ENCODE data around the gene KANK2. TPM values are rescaled to one million over a fixed set of nuclear protein-coding genes. Genes with fewer than 3 reads are reported as not detected.
A peak's percentile ranks its signal among the peaks of the same experiment; 100 is the strongest.

Gene KANK2
- total RNA-seq (2021; fragmentation: NEBNext Ultra II Directional; extraction: Animal tissue kit (Norgen Biotek cat#: 25700)) (42.3 and 47.9 TPM in 2 replicates), polyA plus RNA-seq (2011; rRNA removed) (25.2 and 47.7 TPM in 2 replicates), polyA minus RNA-seq (2011; rRNA and poly(A)+ RNA removed) (24.9 and 27.1 TPM in 2 replicates)
- 24.1 TPM for polyA plus RNA-seq (2011; cell fraction: cytosol; rRNA removed)
- polyA plus RNA-seq (2011; cell fraction: nucleus; rRNA removed), result 55.1 TPM
- 34.1 to 57.3 TPM (median 50.6 TPM) in 4 replicates for polyA plus RNA-seq (2012, experiment 1 of 2)
- 34.0 TPM for polyA plus RNA-seq (2012, experiment 2 of 2)
- 37.5 TPM for polyA plus RNA-seq (2013, experiment 1 of 2)
- 34.5 TPM for polyA plus RNA-seq (2013, experiment 2 of 2)
- 28.5 TPM for polyA minus RNA-seq (2011; cell fraction: cytosol; rRNA and poly(A)+ RNA removed)
- 28.7 TPM for polyA minus RNA-seq (2011; cell fraction: nucleus; rRNA and poly(A)+ RNA removed)
- long read RNA-seq, experiment 1, partial matches to known transcripts, result 6 of 25 reads
- long read RNA-seq, experiment 1, other reads (novel, unspliced or antisense), result 19 of 25 reads
- long read RNA-seq, experiment 2, partial matches to known transcripts, result 1 of 3 reads
- long read RNA-seq, experiment 2, other reads (novel, unspliced or antisense), result 2 of 3 reads

DNA sequence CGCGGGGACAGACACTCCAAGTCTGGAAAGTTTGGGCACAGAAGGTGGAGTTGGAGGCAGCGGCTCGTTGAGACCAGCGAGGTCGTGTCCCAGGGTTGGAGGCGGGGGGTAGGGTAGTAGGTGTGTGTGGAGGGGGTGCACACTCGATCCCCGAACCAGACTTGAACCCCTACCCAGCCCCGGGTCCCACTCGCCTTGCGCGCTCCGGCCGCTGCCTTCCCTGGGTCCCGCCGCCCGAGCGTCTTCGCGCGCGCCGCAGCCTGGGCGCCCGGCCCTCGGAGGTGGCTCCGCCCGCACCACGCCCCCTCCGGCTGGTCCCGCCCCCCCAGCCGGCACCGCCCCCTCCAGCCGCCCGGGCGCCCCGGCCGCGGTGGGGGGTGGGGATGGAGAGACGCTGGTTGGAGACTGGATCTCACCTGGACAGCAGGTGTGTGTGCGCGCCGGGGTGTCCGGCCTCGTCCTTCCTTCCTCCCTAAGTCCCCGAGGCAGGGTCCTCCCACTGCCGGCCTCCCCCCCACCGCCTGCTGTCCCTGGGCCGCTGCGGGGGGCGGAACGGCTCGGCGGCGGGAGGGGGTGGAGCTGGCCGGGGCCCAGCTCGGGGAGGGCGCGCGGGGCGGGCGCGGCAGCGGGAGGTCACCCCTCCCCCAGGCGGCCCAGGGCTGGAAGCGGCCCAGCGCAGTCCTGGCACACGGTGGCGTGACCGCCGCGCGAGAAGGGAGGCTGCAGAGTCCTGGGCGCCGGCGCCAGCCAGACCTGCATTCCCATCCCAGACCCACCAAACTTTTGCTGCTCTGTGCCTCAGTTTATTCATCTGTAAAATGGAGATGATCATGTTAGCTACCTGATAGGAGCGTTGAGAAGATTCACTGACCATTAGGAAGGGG, at the start of gene KANK2:
Gene KANK2, minus strand, starts transcription at position 255 of the 884 bp plus-strand sequence. CDS start 3,034 bp downstream, outside the sequence.
- H3K4me3 ChIP-seq (ENCODE audit: extremely low read depth in 1 of 4, insufficient read depth in 2 of 4, low read depth in 3 of 4, low read length in 4 of 4), result peak within 1 kb of the TSS; percentile 60 to 85 (median 81)
- peak; percentile 65 to 95 for DNase-seq (ENCODE audit: low read depth in 1 of 2, low spot score in 2 of 2)
- H2BK120ac ChIP-seq (replicated peaks; ENCODE audit: low read depth, low read length), result no peak within 1 kb of the TSS
- no peak for FAIRE-seq
- no peak within 1 kb of the TSS for H2BK20ac ChIP-seq (ENCODE audit: low read length)
- 5% methylated on average over 23 of the region's 78 CpGs; no CpG with 5 or more reads in 1 of the 2 experiments for WGBS, 2 experiments (ENCODE audit: extremely low coverage in 1 of 2, insufficient coverage in 1 of 2, insufficient read length in 1 of 2, insufficient replicate concordance in 2 of 2, low coverage in 1 of 2, low lambda C conversion rate in 2 of 2, missing lambda C conversion rate in 1 of 2)
- H2BK15ac ChIP-seq (ENCODE audit: low read length), result peak within 1 kb of the TSS; percentile 88; the same call in 1 of the 2 replicates
- H3K4me1 ChIP-seq (replicated peaks in 1 of 4; ENCODE audit: control insufficient read depth in 3 of 4, insufficient read depth in 4 of 4, low read length in 3 of 4), result peaks cover 0 to 3% (median 2%) of the 10 kb centered on the region in 4 experiments; a peak in 4 of 7 replicates
- peak within 1 kb of the TSS; percentile 71; the same call in 1 of the 2 replicates for H2BK5ac ChIP-seq (ENCODE audit: low read depth, low read length)
- peak within 1 kb of the TSS; percentile 77 for H4K91ac ChIP-seq (replicated peaks; ENCODE audit: insufficient read length, low read length)
- H2AK5ac ChIP-seq (ENCODE audit: low read depth, low read length), result 0 out of 2 replicates have a peak within 1 kb of the TSS, but pooled peaks have one; percentile 16
- no peak within 1 kb of the TSS for H3K23ac ChIP-seq (ENCODE audit: insufficient read length)
- peak within 1 kb of the TSS; percentile 38 to 71 (median 58) for H3K9ac ChIP-seq (replicated peaks in 1 of 4; ENCODE audit: extremely low read depth in 1 of 4, low read depth in 3 of 4, low read length in 3 of 4)
- H3K14ac ChIP-seq (ENCODE audit: insufficient read length), result no peak within 1 kb of the TSS
- H3K18ac ChIP-seq (ENCODE audit: extremely low read depth, low read length), result peak within 1 kb of the TSS; percentile 90
- peaks cover 2 to 17% (median 9%) of the 10 kb centered on the region in 4 experiments; a peak in 5 of 8 replicates for H3K36me3 ChIP-seq (ENCODE audit: control insufficient read depth in 2 of 4, insufficient read depth in 4 of 4, low read length in 3 of 4)
- peak within 1 kb of the TSS; percentile 88 for H4K5ac ChIP-seq (ENCODE audit: insufficient read length, low read depth, low read length)
- H3K56ac ChIP-seq (replicated peaks; ENCODE audit: insufficient read length, low read depth, low read length), result no peak within 1 kb of the TSS
- H2BK12ac ChIP-seq (ENCODE audit: low read depth, low read length), result peak within 1 kb of the TSS; percentile 43; the same call in 1 of the 2 replicates
- H3K4ac ChIP-seq (replicated peaks; ENCODE audit: insufficient read length, low read depth, low read length), result peak within 1 kb of the TSS; percentile 78
- no peaks in the 10 kb centered on the region for H3K27me3 ChIP-seq (replicated peaks in 1 of 4; ENCODE audit: control insufficient read depth in 3 of 4, extremely low read depth in 1 of 4, insufficient read depth in 3 of 4, low read length in 3 of 4)
- peak within 1 kb of the TSS; percentile 54 to 79 for H3K4me2 ChIP-seq (ENCODE audit: insufficient read depth in 1 of 2, low read depth in 2 of 2, low read length in 2 of 2)
- H3K27ac ChIP-seq (ENCODE audit: low read depth, low read length), result no peak within 1 kb of the TSS; the same call in 1 of the 2 replicates
- CTCF ChIA-PET (ENCODE audit: partially characterized antibody), result interaction anchor here (0.6 to 1.2 kb wide), 2 partner anchors 9 to 230 kb away, joined by 3 read pairs; no protein-coding TSS in a partner anchor
- H3K23me2 ChIP-seq (ENCODE audit: low read depth, low read length), result peaks cover 6% of the 10 kb centered on the region; the same call in 1 of the 2 replicates
- no peaks in the 10 kb centered on the region for H3K9me3 ChIP-seq (ENCODE audit: insufficient read depth in 2 of 2, low read depth in 1 of 2, low read length in 1 of 2)
- H4K8ac ChIP-seq (ENCODE audit: extremely low read depth, insufficient read depth, low read length), result peak within 1 kb of the TSS; percentile 88
- H2AFZ ChIP-seq (ENCODE audit: low read length), result peak within 1 kb of the TSS; percentile 86
- H3K79me2 ChIP-seq (ENCODE audit: control insufficient read depth in 1 of 2, insufficient read depth in 2 of 2, low read length in 2 of 2), result no peaks in the 10 kb centered on the region
- POLR2A ChIA-PET (ENCODE audit: partially characterized antibody), result interaction anchor here (0.7 to 2.0 kb wide), 5 partner anchors 10 to 104 kb away, joined by 3 to 4 read pairs (median 3); partner anchors contain the start of gene SPC24
- H3K79me1 ChIP-seq (ENCODE audit: low read depth, low read length), result no peaks in the 10 kb centered on the region; the same call in 1 of the 2 replicates
- no peaks in the 10 kb centered on the region for H4K20me1 ChIP-seq (replicated peaks in 1 of 2; ENCODE audit: control insufficient read depth in 1 of 2, insufficient read depth in 2 of 2, low read length in 2 of 2)
- TF ChIP-seq, protein P1, sequence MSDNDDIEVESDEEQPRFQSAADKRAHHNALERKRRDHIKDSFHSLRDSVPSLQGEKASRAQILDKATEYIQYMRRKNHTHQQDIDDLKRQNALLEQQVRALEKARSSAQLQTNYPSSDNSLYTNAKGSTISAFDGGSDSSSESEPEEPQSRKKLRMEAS (IDR thresholded peaks at IDR 0.05), result no peak; the same call in 1 of the 2 replicates
- TF ChIP-seq POLR2A (IDR thresholded peaks at IDR 0.05; ENCODE audit: control extremely low read depth in 1 of 2, low read depth in 2 of 2, low read length in 2 of 2) (peak in 1 of 2 experiments; percentile 73; a peak in 2 of 3 replicates), RXRA (IDR thresholded peaks at IDR 0.05; ENCODE audit: insufficient read depth, low read depth, low read length) (no peak), SIX5 (IDR thresholded peaks at IDR 0.05; ENCODE audit: low read depth, low read length) (no peak), TCF12 (IDR thresholded peaks at IDR 0.05; ENCODE audit: low read depth, low read length) (no peak), RBBP5 (IDR thresholded peaks at IDR 0.05; ENCODE audit: borderline replicate concordance, low read depth, low read length) (0 out of 2 replicates have a peak, but pooled peaks have one; percentile 76), ASH2L (IDR thresholded peaks at IDR 0.05; ENCODE audit: low read length) (peak; percentile 61), YY1 (IDR thresholded peaks at IDR 0.05; ENCODE audit: low read depth, low read length) (no peak)

Data from H1 (cell line).